Stromal cell of bone marrow (primary cell): Measurements from ENCODE around the gene COQ8B.
A peak's percentile ranks its signal among the peaks of the same experiment; 100 is the strongest.
"Not testable (repeated sequence)": the region's sequence is repeated elsewhere in the genome, so short reads cannot be mapped to it uniquely, and the experiment has no call there.

ENCODE experiments used
- DNase-seq: peaks from one replicate; pipeline ENCODE4 v3.0.0-alpha.2; 2012; ENCODE audit warnings: low read depth

The COQ8B gene

GRCh38 chr19:40668991-40669614 lies 47.6 kb downstream of the COQ8B start:
- no peak for DNase-seq

GRCh38 chr19:40667602-40668001 lies 49.1 kb downstream of the COQ8B start:
- no peak for DNase-seq

GRCh38 chr19:40666803-40667438 lies 49.8 kb downstream of the COQ8B start:
- no peak for DNase-seq

- DNase-seq = no peak
These were observed 52.7 kb downstream of the COQ8B start for GRCh38 chr19:40663695-40664692.

GRCh38 chr19:40662925-40663694 lies 53.6 kb downstream of the COQ8B start:
- DNase-seq = peak; percentile 63

GRCh38 chr19:40661616-40662015 lies 55.1 kb downstream of the COQ8B start:
- no peak for DNase-seq

- DNase-seq = no peak
These were observed 57.1 kb downstream of the COQ8B start for GRCh38 chr19:40659566-40659965.

GRCh38 chr19:40659116-40659515 lies 57.6 kb downstream of the COQ8B start:
- DNase-seq = no peak

GRCh38 chr19:40658031-40658430 lies 58.7 kb downstream of the COQ8B start:
- no peak for DNase-seq

GRCh38 chr19:40655684-40656083 lies 61.0 kb downstream of the COQ8B start:
- not testable (repeated sequence) for DNase-seq

GRCh38 chr19:40652303-40652702 lies 64.4 kb downstream of the COQ8B start:
- DNase-seq = not testable (repeated sequence)

- peak; percentile 94 for DNase-seq
These were observed 65.9 kb downstream of the COQ8B start for GRCh38 chr19:40650749-40651305.

- not testable (repeated sequence) for DNase-seq
These were observed 66.6 kb downstream of the COQ8B start for GRCh38 chr19:40649903-40650675.

GRCh38 chr19:40646743-40647254 lies 69.9 kb downstream of the COQ8B start:
- no peak for DNase-seq

GRCh38 chr19:40642757-40643305 lies 73.9 kb downstream of the COQ8B start:
- DNase-seq = peak; percentile 53

GRCh38 chr19:40642051-40642706 lies 74.5 kb downstream of the COQ8B start:
- no peak for DNase-seq
